ENCODE results near the gene GMDS. TPM values are rescaled to one million over a fixed set of nuclear protein-coding genes. Genes with fewer than 3 reads are reported as not detected.

Gene GMDS
- total RNA-seq, 1 experiment from 2014 or later, result 31.1 TPM

DNA sequence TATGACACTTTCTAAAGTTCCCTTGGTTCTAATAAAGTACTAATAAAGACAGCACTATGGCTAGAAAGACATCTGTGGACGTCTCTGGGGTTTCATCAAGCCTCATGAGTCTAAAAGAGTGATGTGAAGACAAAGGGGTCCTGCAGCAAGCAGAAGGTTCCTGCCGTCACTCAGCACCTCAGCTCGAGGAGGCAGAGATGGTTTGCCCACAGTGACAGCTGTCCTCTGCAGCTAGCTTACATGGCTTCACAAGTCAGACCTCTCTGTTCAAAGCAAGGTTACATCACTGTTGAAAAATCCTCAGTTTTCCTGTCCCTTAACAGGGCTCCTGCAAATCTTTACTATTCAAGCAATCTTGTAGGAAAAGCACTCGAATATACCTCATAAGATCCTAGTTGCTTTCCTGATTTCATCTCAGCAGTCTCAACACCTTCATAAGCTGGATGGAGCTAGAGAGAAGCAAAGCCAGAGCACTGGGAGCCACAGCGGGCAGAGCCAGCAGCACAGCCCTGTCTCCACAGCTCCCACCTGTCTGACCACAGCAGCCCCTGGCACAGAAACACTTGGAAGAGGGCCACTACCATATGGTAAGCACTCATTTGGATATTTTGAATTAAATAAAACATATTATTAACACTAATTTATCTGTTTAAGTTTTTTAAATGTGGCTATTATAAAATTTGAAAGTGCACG is 202.3 kb downstream of the GMDS start:
- H3K36me3 ChIP-seq (ENCODE audit: control insufficient read depth, insufficient read depth, low read length), result no peaks in the 10 kb centered on the region
- intact Hi-C loops (cut with micrococcal nuclease; ENCODE audit: unreplicated experiment), result no loop called here
- H3K4me1 ChIP-seq, result no peaks in the 10 kb centered on the region
- Mint-ChIP-seq H3K27me3 (ENCODE audit: insufficient read depth, unreplicated experiment) (no peaks in the 10 kb centered on the region), H3K9me3 (ENCODE audit: unreplicated experiment) (no peaks in the 10 kb centered on the region), H3K36me3 (ENCODE audit: insufficient read depth, unreplicated experiment) (no peaks in the 10 kb centered on the region), H3K4me1 (ENCODE audit: low read depth, unreplicated experiment) (no peaks in the 10 kb centered on the region), H3K27ac (ENCODE audit: unreplicated experiment) (no peak overlapping the region), H3K4me3 (ENCODE audit: unreplicated experiment) (no peak overlapping the region)
- BruUV-seq (replicated peaks), result no TSS peak
- no peaks in the 10 kb centered on the region for H3K27me3 ChIP-seq (replicated peaks; ENCODE audit: control insufficient read depth, insufficient read depth, low read length)
- H3K4me3 ChIP-seq (ENCODE audit: low read depth, low read length), result no peak overlapping the region
- TF ChIP-seq, protein P1, sequence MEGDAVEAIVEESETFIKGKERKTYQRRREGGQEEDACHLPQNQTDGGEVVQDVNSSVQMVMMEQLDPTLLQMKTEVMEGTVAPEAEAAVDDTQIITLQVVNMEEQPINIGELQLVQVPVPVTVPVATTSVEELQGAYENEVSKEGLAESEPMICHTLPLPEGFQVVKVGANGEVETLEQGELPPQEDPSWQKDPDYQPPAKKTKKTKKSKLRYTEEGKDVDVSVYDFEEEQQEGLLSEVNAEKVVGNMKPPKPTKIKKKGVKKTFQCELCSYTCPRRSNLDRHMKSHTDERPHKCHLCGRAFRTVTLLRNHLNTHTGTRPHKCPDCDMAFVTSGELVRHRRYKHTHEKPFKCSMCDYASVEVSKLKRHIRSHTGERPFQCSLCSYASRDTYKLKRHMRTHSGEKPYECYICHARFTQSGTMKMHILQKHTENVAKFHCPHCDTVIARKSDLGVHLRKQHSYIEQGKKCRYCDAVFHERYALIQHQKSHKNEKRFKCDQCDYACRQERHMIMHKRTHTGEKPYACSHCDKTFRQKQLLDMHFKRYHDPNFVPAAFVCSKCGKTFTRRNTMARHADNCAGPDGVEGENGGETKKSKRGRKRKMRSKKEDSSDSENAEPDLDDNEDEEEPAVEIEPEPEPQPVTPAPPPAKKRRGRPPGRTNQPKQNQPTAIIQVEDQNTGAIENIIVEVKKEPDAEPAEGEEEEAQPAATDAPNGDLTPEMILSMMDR (IDR thresholded peaks at IDR 0.05; ENCODE audit: insufficient read depth in 1 of 2, low read depth in 1 of 2, low read length in 1 of 2, severe bottlenecking in 1 of 2, unreplicated experiment in 1 of 2), result no peak
- H3K9me3 ChIP-seq, result no peaks in the 10 kb centered on the region; the same call in 1 of the 2 replicates
- no peak for DNase-seq
- CTCF ChIA-PET, result no interaction called here
- POLR2A ChIA-PET, result no interaction called here

DNA sequence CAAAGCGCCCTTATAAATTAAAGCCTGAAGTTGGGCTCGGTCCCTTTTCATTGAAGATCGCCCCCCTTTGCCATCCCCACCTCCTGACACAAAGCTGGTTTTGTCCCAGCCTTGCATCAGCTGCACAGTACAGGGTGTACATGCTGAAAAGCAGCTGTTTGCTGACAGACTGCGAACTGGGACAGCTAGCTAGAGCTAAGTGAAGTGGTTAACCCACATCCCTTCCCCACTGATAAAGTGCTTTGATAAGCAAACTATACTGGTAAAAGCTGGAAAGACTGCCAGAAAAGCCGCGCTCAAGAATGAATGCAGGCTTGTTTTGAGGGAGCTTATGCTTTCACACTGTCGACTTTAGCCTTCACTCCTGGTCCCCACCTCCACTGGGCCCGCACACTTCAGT is 207.3 kb downstream of the GMDS start:
- no TSS peak for BruUV-seq (replicated peaks)
- H3K27ac Mint-ChIP-seq (ENCODE audit: unreplicated experiment), result no peak overlapping the region

DNA sequence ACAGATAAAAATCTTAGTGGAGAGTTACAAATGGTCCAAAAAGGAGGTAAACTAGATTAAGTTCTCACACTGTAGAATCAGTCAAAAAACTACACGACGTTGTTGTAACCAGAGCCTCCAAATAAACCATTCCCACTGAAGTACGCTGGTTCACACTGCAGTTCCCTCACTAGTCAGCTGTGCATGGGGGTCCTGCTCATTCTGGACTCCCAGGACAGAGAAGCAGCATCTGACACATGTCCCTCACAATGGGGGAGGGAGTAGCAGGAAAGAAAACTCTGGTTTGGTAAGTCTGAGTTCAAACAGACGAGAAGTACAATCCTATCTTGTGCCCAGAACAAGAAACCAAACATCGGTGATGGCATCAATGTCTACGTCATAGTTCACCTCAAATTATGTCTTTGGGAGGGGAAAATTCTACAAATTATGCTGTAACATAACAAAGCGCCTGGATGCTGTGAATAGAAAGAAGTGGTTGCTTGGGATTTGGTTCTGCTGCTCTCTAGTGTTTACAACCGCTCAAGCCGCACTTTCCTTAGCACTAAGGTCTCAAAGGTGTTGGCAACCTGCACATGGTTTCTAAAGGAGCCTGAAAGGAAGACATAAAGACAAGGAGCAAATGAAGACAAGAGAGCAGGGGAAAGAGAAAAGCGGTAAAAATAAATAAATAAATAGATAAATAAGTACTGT is 208.0 kb downstream of the GMDS start:
- H3K4me1 Mint-ChIP-seq (ENCODE audit: low read depth, unreplicated experiment), result peaks cover 8% of the 10 kb centered on the region
- Histone ChIP-seq H3K9me3 (no peaks in the 10 kb centered on the region), H3K27me3 (replicated peaks; ENCODE audit: control insufficient read depth, insufficient read depth, low read length) (no peaks in the 10 kb centered on the region), H3K4me3 (ENCODE audit: low read depth, low read length) (no peak overlapping the region), H3K36me3 (ENCODE audit: control insufficient read depth, insufficient read depth, low read length) (no peaks in the 10 kb centered on the region), H3K4me1 (no peaks in the 10 kb centered on the region)
- H3K27me3 Mint-ChIP-seq (ENCODE audit: insufficient read depth, unreplicated experiment), result no peaks in the 10 kb centered on the region
- H3K4me3 Mint-ChIP-seq (ENCODE audit: unreplicated experiment), result no peak overlapping the region
- TF ChIP-seq, protein P1 (IDR thresholded peaks at IDR 0.05; ENCODE audit: insufficient read depth in 1 of 2, low read depth in 1 of 2, low read length in 1 of 2, severe bottlenecking in 1 of 2, unreplicated experiment in 1 of 2), result peak in 1 of 2 experiments; percentile 19
- POLR2A ChIA-PET, result no interaction called here
- CTCF ChIA-PET, result no interaction called here
- no peak overlapping the region for H3K27ac Mint-ChIP-seq (ENCODE audit: unreplicated experiment)
- no TSS peak for BruUV-seq (replicated peaks)
- intact Hi-C loops (cut with micrococcal nuclease; ENCODE audit: unreplicated experiment), result loop anchor here (1.0 kb wide), 1 partner anchor 433 kb away; no protein-coding TSS in a partner anchor
- no peaks in the 10 kb centered on the region for H3K9me3 Mint-ChIP-seq (ENCODE audit: unreplicated experiment)
- peak in 1 of 2 experiments; percentile 8 for DNase-seq
- H3K36me3 Mint-ChIP-seq (ENCODE audit: insufficient read depth, unreplicated experiment), result no peaks in the 10 kb centered on the region

More for the DNA sequence above, 207.3 kb downstream of the GMDS start:
- Mint-ChIP-seq H3K9me3 (ENCODE audit: unreplicated experiment) (no peaks in the 10 kb centered on the region), H3K27me3 (ENCODE audit: insufficient read depth, unreplicated experiment) (no peaks in the 10 kb centered on the region), H3K36me3 (ENCODE audit: insufficient read depth, unreplicated experiment) (no peaks in the 10 kb centered on the region), H3K4me1 (ENCODE audit: low read depth, unreplicated experiment) (peaks cover 8% of the 10 kb centered on the region), H3K4me3 (ENCODE audit: unreplicated experiment) (no peak overlapping the region)
- ChIA-PET CTCF (no interaction called here), POLR2A (no interaction called here)
- Histone ChIP-seq H3K4me1 (no peaks in the 10 kb centered on the region), H3K36me3 (ENCODE audit: control insufficient read depth, insufficient read depth, low read length) (no peaks in the 10 kb centered on the region), H3K27me3 (replicated peaks; ENCODE audit: control insufficient read depth, insufficient read depth, low read length) (no peaks in the 10 kb centered on the region), H3K9me3 (no peaks in the 10 kb centered on the region), H3K4me3 (ENCODE audit: low read depth, low read length) (no peak overlapping the region)
- DNase-seq, result no peak
- intact Hi-C loops (cut with micrococcal nuclease; ENCODE audit: unreplicated experiment), result no loop called here
- TF ChIP-seq, protein P1 (IDR thresholded peaks at IDR 0.05; ENCODE audit: insufficient read depth in 1 of 2, low read depth in 1 of 2, low read length in 1 of 2, severe bottlenecking in 1 of 2, unreplicated experiment in 1 of 2), result no peak

Measured in Caco-2 (cell line).